Measurements from ENCODE around the gene DECR2.

- TF ChIP-seq CTCF (IDR thresholded peaks at IDR 0.05; ENCODE audit: low read depth, low read length, poor library complexity, severe bottlenecking) (no peak), EZH2phosphoT487 (IDR thresholded peaks at IDR 0.05; ENCODE audit: borderline replicate concordance, low read length) (no peak)
Measured at GRCh38 chr16:381012-381788, 20.5 kb upstream of the DECR2 start.
